GM12874 (cell line): Measurements from ENCODE around the gene CFD.

Experiments
- CTCF ChIP-seq: IDR thresholded peaks from 2 replicates; pipeline ENCODE4 v1.5.1; 2011; ENCODE audit warnings: low read depth, mild to moderate bottlenecking, control low read depth, low read length, moderate library complexity; ENCODE audit not compliant: insufficient read depth

The CFD gene

GRCh38 chr19:912181-913079 lies 53.0 kb downstream of the CFD start:
- TF ChIP-seq CTCF = no peak
